LHCN-M2 (cell line): ENCODE measurements around the gene DHX35. TPM values are rescaled to one million over a fixed set of nuclear protein-coding genes. Genes with fewer than 3 reads are reported as not detected.

Experiments
- DNase-seq: peaks from one replicate; pipeline ENCODE4 v3.0.0-alpha.2; 2012; ENCODE audit warnings: low read depth
- polyA plus RNA-seq: library from polyadenylated mRNA; unstranded; fragments of >200 nt; gene quantifications from one replicate; pipeline ENCODE4 v1.2.1, GENCODE V29; 2012; ENCODE audit warnings: missing spikeins
- total RNA-seq: library from RNA; depleted of rRNA; stranded (reverse); fragments of >200 nt; gene quantifications from 2 replicates; pipeline ENCODE4 v1.2.3, GENCODE V29; 2014; rRNA removed

DHX35 gene, protein sequence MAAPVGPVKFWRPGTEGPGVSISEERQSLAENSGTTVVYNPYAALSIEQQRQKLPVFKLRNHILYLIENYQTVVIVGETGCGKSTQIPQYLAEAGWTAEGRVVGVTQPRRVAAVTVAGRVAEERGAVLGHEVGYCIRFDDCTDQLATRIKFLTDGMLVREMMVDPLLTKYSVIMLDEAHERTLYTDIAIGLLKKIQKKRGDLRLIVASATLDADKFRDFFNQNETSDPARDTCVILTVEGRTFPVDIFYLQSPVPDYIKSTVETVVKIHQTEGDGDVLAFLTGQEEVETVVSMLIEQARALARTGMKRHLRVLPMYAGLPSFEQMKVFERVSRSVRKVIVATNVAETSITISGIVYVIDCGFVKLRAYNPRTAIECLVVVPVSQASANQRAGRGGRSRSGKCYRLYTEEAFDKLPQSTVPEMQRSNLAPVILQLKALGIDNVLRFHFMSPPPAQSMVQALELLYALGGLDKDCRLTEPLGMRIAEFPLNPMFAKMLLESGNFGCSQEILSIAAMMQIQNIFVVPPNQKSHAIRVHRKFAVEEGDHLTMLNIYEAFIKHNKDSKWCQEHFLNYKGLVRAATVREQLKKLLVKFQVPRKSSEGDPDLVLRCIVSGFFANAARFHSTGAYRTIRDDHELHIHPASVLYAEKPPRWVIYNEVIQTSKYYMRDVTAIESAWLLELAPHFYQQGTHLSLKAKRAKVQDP
- total RNA-seq: 6.8 and 10.9 TPM in 2 replicates
- polyA plus RNA-seq: 3.9 TPM

- peak; percentile 96 for DNase-seq
Observed at GRCh38 chr20:38962044-38962927, at the start of gene DHX35. DHX35 (plus strand) TSS chr20:38962344; CDS start chr20:38962368, 24 bp downstream.

GRCh38 chr20:38915355-38915754 is 46.8 kb upstream of the DHX35 start:
- no peak for DNase-seq

GRCh38 chr20:38917657-38918056 is 44.5 kb upstream of the DHX35 start:
- DNase-seq: no peak

DNA sequence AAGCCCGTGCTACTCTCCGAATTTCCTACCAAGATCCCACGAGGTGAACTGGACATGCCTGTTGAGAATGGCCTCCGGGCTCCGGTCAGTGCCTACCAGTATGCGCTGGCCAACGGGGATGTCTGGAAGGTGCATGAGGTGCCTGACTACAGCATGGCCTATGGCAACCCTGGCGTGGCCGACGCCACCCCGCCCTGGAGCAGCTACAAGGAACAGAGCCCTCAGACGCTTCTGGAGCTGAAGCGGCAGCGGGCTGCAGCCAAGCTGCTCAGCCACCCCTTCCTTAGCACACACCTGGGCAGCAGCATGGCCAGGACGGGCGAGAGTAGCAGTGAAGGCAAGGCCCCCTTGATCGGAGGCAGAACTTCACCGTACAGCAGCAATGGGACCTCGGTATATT is 44.0 kb upstream of the DHX35 start:
- DNase-seq: no peak

DNA sequence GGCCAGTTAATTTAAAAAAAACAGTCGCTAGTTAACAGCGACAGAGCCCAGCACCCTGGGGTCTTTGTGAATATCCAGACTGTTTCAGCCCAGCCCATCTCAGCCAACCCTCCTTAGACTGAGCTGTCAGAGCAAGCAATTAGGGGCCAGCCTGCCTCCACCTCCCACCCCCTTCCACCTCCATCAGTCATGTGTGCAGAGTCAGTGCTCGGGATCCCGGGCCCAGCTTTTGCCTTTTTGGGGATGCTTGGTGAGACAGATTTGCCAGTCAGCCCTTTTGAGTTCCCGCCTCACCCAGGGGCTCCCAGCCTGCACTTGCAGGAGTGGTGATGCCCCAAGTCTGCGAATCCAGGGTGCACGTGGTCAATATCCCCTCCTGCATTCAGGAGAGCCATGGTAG is 42.5 kb upstream of the DHX35 start:
- DNase-seq: no peak

GRCh38 chr20:38920411-38920810 is 41.7 kb upstream of the DHX35 start:
- no peak for DNase-seq

DNA sequence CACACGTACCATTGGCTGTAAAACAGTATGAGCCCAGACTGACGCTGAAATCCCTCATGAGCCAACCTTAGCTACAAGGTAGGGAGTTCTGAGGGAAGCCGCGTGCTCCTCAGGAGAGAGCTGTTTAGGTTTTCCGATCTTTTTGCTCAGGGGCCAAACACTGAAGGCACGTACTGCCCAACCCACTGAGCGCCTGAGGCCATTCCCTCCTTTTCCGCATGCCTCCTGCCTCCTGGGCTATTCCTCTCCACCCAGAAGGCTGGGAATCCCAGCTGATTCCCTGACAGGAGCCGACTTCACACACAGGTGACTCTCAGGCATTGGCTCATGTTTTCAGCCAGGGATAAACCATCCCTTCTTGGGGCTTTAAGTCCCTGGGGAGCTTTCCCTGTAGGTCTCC is 41.3 kb upstream of the DHX35 start:
- no peak for DNase-seq

DNA sequence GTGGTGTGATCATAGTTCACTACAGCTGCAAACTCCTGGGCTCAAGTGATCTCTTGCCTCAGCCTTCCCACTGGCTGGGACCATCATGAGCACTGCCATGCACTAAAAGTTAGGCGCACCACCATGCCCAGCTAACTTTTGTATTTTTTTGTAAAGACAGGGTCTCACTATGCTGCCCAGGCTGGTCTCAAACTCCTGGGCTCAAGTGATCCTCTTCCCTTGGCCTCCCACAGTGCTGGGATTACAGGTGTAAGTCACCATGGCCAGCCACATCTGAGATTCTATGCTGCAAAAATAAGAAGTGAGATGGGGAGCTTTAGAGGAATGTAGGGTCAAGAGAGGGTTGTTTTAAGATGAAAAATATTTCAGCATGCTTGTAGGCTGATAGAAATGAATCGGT is 37.4 kb upstream of the DHX35 start:
- no peak for DNase-seq

DNA sequence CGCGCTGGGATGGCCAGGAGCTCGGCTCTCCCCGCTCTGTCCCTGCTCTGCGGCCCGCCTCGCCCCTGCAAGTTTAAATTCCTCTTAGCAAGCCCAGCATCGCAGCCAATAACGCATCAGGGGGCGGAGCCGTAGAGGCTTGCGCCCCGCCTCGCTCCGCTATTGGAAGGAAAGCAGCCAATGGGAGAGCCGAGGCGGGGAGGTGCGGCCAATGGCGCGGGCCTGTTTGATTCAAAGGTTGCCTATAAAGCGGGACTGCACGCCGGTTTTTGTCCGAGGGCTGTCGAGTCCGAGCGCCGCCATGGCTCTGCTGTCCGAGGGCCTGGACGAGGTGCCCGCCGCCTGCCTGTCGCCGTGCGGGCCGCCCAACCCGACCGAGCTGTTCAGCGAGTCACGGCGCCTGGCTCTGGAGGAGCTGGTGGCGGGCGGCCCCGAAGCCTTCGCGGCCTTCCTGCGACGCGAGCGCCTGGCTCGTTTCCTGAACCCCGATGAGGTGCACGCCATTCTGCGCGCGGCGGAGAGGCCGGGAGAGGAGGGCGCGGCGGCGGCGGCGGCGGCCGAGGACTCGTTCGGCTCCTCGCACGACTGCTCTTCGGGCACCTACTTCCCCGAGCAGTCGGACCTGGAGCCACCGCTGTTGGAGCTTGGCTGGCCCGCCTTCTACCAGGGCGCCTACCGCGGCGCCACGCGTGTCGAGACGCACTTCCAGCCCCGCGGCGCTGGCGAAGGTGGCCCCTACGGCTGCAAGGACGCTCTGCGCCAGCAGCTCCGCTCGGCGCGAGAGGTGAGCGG is 35.8 kb upstream of the DHX35 start, which contains the start of gene FAM83D:
FAM83D (plus strand) TSS at position 276 of the 792 bp plus-strand sequence; CDS start at position 302, 26 bp downstream.
- peak; percentile 97 for DNase-seq

DNA sequence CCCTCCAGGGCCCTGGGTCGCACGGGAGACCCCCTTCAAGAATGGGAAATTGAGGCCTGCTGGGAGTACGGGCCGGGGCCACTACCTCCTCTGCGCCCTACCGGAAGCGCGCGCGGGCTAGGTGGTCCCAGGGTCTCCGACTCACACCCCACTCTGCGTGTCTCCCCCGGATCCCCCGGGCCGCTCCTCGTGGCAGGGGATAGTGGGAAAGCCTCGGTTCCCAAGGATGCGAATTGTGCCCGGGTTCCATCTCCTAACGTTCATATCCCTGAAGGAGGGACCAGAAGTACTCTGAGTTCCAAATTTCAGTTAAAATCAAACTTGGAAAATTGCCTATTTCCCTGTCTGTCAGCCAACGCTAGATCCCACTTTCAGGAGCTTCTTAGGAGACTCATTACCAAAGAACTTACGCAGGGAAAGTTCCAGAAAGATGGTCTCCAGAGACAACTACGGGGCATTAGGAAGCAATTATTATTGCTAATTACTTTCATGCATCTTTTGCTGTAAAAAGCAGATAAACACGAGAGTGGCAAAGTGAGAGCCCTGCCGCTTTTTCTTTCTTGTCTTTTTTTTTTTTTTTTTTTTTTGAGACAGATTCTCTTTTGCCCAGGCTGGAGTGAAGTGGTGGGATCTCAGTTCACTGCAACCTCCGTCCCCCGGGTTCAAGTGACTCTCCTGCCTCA is 35.1 kb upstream of the DHX35 start:
- DNase-seq: no peak

- DNase-seq: no peak
Observed at GRCh38 chr20:38927902-38928578, 34.1 kb upstream of the DHX35 start.

DNA sequence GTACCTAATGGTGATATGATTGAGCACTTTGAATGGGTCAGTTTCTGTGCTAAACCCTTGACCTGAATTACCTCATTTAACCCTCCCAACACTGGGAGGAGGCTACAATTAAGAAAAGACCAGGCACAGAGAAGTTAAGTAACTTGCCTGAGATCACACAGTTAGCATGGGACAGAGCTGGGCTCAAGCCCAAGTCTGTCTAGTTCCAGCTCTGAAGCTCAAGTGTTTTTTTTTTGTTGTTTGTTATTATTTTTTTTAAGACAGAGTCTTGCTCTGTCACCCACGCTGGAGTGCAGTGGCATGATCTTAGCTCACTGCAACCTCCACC is 31.9 kb upstream of the DHX35 start:
- no peak for DNase-seq

DNA sequence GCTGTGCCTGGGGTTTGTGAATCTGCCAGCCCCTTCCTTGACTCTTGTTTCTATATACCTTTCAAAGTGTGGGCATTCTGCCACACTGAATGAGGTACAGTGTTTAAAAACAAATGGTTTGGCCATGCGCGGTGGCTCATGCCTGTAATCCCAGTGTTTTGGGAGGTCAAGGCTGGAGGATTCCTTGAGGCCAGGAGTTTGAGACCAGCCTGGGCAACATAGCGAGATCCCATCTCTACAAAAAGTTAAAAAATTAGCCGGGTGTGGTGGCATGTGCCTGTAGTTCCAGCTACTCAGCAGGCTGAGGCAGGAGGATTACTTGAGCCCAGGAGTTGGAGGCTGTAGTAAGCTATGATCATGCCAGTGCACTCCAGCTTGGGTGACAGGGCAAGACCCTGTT is 30.2 kb upstream of the DHX35 start:
- no peak for DNase-seq

- DNase-seq: peak; percentile 48
Observed at GRCh38 chr20:38932457-38933120, 29.6 kb upstream of the DHX35 start.

GRCh38 chr20:38934530-38934929 is 27.6 kb upstream of the DHX35 start:
- DNase-seq: no peak

DNA sequence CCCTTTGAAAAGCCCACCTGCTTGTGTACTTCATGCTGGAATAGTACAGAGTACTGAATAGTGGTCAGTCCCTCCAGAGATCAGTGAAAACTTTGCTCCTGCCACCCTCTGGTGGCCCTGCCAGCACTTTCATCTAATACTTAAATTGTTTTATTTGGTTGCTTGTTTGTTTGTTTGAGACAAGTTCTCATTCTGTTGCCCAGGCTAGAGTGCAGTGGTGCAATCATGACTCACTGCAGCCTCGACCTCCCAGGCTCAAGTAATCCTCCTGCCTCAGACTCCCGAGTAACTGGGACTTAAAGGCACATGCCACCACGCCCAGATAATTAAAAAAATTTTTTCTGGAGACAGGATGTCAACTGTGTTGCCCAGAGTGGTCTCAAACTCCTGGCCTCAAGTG is 26.9 kb upstream of the DHX35 start:
- DNase-seq: peak; percentile 55

DNA sequence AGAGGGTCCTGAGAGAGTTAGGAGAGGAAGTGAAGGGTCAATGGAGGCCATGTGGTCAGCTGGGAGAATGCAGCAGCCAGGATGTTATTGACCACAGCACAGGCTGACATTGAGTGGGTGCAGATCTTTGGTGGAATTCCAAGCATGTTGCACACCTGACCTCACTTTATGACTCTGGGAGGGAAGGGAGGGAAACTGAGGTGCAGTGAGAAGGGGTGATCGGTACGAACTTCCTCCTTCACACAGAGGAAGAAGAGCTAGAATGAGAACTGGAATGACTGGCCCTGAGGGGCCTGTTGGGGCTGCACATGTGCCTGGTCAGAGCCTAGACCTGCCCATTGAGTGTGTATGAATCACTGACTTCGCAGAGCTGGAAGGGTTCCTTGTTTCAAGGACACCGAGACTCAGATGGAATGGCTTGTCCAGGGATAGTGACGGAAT is 26.2 kb upstream of the DHX35 start:
- no peak for DNase-seq

GRCh38 chr20:38937000-38937399 is 25.1 kb upstream of the DHX35 start:
- no peak for DNase-seq

DNA sequence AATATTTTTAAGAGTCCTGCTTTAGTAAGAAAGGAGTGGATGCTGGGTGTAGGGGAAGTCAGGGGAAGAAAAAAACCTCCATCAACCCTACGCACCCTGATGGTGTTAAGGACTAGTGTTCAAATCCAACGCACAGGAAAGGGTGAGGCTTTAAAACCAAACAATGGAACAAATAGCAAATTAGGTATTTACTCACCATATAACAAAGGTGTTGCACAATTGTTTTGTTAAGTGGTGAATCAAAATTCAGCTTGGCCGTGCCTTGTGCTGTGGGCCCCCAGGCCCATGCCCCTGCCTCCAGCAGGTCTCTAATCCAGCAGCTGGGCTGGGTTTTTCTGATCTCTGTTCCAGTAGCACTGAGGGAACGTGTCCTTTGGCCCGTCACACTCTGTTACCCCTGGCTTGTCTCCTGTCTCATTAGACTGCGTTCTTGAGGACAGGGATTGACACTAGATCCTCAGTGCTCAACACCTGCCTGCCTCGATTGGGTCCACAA is 24.1 kb upstream of the DHX35 start:
- DNase-seq: no peak
